SW480 (cell line): Measurements from ENCODE around the gene HAVCR2.
A peak's percentile ranks its signal among the peaks of the same experiment; 100 is the strongest.

Source experiments
- DNase-seq: peaks from one replicate; pipeline ENCODE4 v3.0.0-alpha.2; 2016; ENCODE audit warnings: low spot score

The HAVCR2 gene

GRCh38 chr5:157108976-157109375 lies at the start of gene HAVCR2:
Gene HAVCR2, minus strand, starts transcription at chr5:157109044. Its CDS starts 61 bp downstream, at chr5:157108983.
- no peak for DNase-seq

GRCh38 chr5:157157293-157157891 lies 48.5 kb upstream of the HAVCR2 start:
- no peak for DNase-seq

DNA sequence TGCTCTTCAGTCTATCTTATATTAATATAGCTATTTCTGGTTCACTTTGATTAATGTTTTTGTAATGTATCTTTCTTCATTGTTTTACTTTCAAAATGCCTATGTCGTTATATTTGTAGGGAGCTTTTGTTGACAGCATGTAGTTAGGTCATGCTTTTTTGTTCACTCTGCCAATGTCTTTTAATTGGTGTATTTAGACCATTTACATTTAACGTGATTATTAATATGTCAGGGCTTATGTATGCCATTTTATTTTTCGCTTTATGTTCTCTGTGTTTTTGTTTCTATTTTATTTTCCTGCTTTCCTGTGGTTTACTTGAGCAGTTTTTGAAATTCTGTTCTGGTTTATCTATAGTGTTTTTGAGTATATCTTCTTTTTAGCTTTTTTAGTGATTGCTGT lies 46.5 kb upstream of the HAVCR2 start:
- no peak for DNase-seq

DNA sequence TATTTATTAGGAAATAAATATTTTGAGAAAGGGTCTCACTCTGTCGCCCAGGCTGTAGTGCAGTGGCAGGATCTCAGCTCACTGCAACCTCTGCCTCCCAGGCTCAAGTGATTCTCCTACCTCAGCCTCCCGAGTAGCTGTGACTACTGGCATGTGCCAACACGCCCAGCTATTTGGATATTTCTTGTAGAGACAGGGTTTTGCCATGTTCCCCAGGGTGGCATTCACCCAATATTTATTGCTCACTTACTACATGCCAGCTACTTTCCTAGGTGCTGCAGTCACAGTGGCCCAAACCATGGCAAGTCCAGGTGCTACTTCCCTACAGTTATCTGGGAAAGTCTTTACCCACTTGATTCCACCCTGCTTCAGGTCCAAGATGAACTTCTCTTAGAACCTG lies 42.2 kb upstream of the HAVCR2 start:
- no peak for DNase-seq

DNA sequence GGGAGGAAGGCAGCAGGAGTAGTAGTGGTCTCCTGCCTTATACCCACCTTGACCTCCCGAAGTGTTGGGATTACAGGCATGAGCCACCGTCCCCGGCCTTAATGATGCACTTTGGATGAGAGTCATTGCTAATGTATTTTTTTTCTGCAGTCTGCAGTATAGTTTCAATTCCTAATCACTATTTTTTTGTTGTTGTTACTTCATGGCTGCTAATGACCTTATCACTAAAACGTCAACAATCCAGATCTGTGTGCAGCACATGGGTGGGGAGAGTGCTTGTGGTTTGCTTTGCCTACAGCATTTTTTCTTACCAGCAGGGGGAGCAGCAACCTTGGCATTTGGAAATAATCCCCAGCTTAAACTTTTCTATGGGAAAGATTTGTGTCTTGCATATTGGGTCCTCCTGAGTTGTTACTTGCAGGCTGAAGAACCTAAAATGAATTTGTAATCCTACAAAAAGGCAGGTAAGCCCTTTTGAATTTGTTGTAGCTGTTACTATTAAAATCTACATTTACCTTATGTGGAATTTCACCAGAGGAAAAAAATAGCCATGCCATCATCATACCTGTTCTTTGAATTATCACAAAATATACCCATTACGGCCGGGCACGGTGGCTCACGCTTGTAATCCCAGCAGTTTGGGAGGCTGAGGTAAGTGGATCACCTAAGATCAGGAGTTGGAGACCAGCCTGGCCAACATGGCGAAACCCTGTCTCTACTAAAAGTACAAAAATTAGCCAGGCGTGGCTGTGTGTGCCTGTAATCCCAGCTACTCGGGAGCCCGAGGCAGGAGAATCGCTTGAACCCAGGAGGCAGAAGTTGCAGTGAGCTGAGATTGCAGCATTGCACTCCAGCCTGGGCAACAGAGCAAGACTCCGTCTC lies 40.1 kb upstream of the HAVCR2 start:
- peak; percentile 62 for DNase-seq

DNA sequence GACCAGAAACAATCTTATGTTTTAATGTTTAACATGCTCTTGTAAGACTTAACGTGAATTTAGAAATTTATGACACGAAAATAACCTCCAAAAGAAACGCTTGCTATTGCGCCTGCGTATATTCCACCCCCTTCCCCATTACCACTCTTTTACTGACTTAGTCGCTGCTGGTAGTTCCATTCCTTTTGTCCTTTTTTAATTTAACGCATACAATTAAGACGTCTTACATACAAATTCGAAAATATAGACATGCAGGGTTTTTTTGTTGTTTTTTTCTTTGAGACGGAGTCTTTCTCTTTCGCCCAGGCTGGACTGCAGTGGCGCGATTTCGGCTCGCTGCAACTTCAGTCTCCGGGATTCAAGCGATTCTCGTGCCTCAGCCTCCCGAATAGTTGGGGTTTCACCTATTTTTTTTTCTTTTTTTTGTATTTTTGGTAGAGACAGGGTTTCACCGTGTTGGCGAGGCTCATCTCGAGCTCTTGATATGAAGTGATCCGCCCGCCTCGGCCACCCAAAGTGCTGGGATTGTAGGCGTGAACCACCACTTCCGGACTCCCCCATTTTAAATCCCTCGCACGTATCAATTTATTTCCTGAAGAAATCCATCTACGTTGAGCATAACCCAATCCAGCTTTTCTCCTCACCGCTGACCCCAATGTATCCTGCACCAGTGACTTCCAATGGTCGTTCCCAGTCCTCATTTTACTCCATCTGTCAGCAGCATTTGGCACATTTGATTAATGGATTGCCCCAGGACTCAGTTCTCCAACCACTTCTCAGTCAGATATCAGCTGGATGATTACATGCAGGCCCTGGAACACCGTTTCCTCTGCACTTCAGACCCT lies 34.5 kb upstream of the HAVCR2 start:
- peak; percentile 42 for DNase-seq

DNA sequence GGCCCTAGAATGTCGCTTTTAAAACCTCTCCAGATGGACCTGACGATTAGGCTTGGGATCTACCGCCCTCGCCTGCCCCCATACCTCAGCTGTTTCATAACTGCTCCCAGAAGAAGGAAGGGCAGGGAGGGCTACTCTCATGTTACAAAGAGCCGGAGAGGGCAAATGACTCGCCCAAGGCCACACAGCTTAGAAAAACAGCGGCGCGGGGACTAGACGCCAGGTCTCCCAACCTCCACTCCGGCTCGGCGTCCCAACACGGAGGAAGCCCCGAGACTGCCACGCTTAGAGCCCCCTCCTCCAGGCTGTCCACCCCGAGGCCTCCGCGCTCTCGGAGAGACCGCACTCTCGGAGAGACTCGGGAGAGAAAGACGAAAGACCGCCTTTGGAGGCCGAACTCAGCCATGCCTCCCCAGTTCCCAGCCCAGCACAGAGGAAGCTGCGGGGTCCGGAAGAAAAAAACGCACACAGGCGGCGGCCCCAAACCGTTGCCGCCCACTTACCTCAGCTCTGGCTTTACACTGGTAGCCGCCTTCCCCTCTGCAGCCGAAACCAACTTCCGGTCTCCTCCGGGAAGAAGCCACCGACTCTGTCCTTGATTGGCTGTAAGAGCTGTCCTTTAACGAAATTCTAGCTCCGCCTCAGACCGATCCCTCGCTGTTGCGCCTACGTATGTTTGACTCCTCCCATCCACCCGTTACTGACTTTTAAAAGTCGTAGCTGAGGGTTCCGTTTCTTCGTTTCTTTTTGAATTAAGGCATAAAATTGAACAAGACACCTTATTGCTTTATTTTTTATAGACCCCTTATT lies 33.7 kb upstream of the HAVCR2 start, which contains the start of gene MED7:
Gene MED7, minus strand, starts transcription at position 549 of the 810 bp plus-strand sequence. CDS start 3,434 bp downstream, outside the sequence.
- DNase-seq = peak; percentile 99

DNA sequence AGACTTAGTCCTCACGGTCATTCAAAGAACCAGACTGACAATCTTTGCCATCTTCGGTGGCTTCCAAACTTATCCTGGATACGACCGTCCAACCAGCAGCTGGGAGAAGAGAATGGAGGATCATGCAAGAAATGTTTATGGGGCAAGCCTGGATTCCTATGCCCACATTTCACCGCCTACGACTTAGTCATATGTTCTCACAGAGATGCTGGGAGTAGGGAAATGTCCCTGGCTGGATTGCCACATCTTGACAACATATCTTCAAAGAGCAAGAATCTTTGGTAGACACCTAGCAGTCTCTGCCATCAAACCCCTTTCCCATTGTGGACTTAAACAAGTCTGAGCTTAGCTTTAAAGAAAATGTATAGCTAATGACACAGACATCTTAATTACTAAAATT lies 28.8 kb upstream of the HAVCR2 start:
- no peak for DNase-seq

- no peak for DNase-seq
Measured at GRCh38 chr5:157132281-157132612, 23.4 kb upstream of the HAVCR2 start.

GRCh38 chr5:157130925-157131324 lies 22.1 kb upstream of the HAVCR2 start:
- no peak for DNase-seq

DNA sequence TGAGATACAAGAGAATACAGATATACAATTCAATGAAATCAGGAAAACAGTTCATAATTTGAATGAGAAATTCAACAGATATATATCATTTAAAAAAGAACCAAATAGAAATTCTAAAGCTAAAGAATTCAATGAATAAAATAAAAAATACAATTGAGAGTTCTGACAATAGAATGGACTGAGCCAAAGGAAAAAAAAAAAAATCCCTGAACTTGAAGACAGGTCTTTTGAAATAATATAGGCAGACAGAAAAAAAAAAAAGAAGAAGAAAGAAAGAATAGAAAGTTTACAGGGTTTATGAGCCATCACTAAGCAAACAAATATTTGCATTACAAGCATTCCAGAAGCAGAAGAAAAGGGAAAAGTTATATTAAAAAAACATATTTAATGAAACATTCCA lies 12.9 kb upstream of the HAVCR2 start:
- DNase-seq = no peak

DNA sequence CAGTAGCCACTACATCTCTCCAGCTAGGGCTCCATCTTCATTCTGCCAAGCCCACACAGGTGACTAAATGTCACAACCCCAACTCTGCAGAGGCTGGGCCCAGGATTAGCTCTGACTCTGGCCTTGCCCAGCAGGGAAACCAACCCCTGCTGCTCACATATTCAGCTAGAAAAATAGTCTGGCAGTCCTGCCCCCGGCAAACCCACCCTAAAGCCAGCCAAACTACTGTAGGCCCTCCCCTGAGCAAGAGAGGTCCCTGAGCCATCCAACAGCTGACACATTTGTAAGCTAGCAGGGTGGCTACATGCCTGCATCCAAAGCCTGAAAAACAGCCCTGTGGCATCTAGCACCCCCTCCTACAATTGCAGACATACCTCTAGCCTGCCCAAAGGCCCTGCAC lies 11.3 kb upstream of the HAVCR2 start:
- no peak for DNase-seq

DNA sequence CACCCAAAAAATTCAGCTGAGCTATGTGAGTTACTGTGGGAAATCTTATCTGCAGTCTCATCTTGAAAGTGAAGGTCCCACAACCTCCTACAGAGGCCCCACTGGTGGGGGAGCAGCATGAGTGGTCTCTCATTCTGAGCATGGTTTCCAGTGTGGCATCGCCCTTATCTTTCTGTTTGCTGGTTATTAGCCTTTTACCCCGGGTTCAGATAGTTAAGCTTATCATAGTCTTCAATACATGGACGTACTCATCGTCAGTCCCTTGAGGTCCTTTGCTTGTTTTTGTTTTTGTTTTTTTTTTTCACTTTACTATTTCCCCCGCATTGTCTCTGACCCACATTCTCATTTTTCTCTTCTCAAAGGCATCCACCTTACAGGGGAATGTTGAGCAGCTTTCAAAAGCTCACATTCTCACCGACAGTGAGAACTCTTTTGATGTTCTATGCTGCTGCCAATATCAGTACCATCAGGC lies 7.7 kb upstream of the HAVCR2 start:
- no peak for DNase-seq

- no peak for DNase-seq
Measured at GRCh38 chr5:157115502-157115901, 6.7 kb upstream of the HAVCR2 start.

GRCh38 chr5:157115012-157115411 lies 6.2 kb upstream of the HAVCR2 start:
- DNase-seq = no peak

DNA sequence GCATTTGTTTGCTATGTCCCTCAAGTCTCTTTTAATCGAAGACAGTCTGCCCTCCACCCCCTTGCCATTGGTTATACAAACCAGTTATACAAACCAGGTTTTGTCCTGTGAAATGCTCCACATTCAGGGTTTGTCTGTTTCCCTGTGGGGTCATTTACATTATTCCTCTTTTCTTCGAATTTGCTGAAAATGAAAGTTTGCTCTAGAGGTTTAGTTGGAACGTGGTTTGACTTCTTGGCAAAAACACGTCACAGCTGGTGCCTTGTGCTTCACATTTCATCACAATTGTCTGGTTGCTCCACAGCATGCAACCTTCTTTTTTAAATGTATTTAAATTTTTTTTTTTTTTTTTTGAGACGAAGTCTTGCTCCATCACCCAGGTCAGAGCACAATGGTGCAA lies 4.2 kb upstream of the HAVCR2 start:
- no peak for DNase-seq

- DNase-seq = no peak
Measured at GRCh38 chr5:157109744-157110143, 900 bp upstream of the HAVCR2 start.

GRCh38 chr5:157107508-157107907 lies 1.3 kb downstream of the HAVCR2 start:
- peak; percentile 72 for DNase-seq

DNA sequence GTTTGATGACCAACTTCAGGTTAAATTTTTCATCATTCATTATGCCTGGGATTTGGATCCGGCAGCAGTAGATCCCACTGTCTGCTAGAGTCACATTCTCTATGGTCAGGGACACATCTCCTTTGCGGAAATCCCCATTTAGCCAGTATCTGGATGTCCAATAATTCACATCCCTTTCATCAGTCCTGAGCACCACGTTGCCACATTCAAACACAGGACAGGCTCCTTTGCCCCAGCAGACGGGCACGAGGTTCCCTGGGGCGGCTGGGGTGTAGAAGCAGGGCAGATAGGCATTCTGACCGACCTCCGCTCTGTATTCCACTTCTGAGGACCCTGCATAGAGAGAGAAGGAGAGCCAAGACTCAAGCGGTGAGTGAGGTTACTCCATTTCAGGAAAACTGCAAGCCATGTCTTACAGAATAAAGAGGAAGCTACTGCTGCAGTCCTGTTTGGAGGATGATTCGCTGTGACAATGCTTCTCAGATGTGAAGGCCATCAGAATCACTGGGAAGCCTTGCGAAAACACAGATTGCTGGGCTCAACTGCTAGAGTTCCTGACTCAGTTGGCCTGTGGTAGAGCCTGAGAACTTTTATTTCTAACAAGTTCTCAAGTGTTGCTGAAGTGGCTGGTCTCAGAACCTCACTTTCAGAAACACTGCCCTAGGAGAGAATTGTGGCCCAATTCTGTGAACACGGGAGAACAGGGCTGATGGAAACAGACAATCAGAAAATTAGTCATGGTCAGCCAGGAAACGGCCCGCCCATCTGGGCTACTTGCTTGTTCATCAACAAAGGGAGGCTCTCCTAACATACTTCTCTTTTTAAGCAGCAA lies 2.0 kb downstream of the HAVCR2 start:
- peak; percentile 39 for DNase-seq

- DNase-seq = no peak
Measured at GRCh38 chr5:157100140-157100679, 8.6 kb downstream of the HAVCR2 start.
